Astrocyte (in vitro differentiated cells and primary cell): ENCODE measurements around the gene PFDN1.

Source experiments
- EZH2 ChIP-seq: IDR thresholded peaks from 2 replicates; pipeline ENCODE4 v1.6.1; 2012; ENCODE audit warnings: mild to moderate bottlenecking, low read length, inconsistent platforms; ENCODE audit not compliant: insufficient read depth
- TF ChIP-seq, protein P1 (sequence below): IDR thresholded peaks from 2 replicates; pipeline ENCODE4 v1.5.1; 2011; ENCODE audit warnings: low read depth, mild to moderate bottlenecking, inconsistent platforms, low read length, moderate library complexity; ENCODE audit not compliant: insufficient read depth

DNA sequence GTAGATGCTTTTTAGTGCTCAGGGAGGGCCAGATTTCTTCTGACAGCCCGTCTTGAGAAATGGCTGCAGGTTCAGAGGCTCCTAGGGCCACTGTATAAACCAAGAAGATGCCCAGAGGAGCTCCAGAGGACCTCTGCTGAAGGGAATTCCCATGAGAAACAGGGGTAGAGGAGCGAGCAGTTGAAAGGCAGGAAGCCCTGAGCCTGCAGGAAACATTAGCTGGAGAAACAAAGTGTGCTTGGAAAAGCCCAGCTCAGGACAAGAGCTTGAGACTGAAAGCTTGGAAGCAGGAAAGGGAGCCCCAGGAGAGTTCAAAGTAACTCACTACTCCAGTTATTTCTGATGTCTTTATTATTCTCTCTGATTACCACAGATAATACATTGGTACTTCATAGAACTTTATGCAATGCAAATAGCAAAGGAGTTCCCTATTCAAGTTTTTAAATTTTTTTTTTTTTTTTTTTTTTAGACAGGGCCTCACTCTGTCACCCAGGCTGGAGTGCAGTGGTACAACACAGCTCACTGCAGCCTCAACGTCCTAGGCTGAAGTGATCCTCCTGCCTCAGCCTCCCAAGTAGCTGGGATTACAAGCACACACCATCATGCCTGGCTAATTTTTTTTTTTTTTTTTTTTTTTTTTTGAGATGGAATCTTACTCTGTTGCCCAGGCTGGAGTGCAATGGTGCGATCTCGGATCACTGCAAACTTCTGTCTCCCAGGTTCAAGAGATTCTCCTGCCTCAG, 27.0 kb upstream of the PFDN1 start:
- TF ChIP-seq, protein P1, sequence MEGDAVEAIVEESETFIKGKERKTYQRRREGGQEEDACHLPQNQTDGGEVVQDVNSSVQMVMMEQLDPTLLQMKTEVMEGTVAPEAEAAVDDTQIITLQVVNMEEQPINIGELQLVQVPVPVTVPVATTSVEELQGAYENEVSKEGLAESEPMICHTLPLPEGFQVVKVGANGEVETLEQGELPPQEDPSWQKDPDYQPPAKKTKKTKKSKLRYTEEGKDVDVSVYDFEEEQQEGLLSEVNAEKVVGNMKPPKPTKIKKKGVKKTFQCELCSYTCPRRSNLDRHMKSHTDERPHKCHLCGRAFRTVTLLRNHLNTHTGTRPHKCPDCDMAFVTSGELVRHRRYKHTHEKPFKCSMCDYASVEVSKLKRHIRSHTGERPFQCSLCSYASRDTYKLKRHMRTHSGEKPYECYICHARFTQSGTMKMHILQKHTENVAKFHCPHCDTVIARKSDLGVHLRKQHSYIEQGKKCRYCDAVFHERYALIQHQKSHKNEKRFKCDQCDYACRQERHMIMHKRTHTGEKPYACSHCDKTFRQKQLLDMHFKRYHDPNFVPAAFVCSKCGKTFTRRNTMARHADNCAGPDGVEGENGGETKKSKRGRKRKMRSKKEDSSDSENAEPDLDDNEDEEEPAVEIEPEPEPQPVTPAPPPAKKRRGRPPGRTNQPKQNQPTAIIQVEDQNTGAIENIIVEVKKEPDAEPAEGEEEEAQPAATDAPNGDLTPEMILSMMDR, result no peak
- no peak for TF ChIP-seq EZH2
